Kidney (tissue), 14 donors: ENCODE results near the gene LRIT2. TPM values are rescaled to one million over a fixed set of nuclear protein-coding genes. Genes with fewer than 3 reads are reported as not detected.

Source experiments
- DNase-seq, 5 donors: peaks; one replicate each; pipeline ENCODE4 v3.0.0-alpha.2; 2013 to 2020
- FAIRE-seq: peaks from 2 replicates; lab custom pipeline; 2012; peaks lifted over from hg19 to GRCh38; lab: Jason Lieb, UNC
- H3K27ac ChIP-seq, 2 donors: one replicate each; pipeline ENCODE4 v1.7.0; 2013; ENCODE audit warnings: low read depth in 2 of 2, low read length in 2 of 2, inconsistent platforms in 1 of 2
- H3K27me3 ChIP-seq: one replicate; pipeline ENCODE4 v1.7.1; 2013; ENCODE audit warnings: low read length, inconsistent platforms; ENCODE audit not compliant: control insufficient read depth, insufficient read depth
- H3K36me3 ChIP-seq, 3 donors: one replicate each; pipeline versions ENCODE4 v1.7.0 to v1.7.1; 2013; ENCODE audit warnings: low read length in 3 of 3, control low read depth in 1 of 3, inconsistent platforms in 1 of 3; ENCODE audit not compliant: insufficient read depth in 3 of 3, control insufficient read depth in 2 of 3
- H3K4me1 ChIP-seq, 3 donors: one replicate each; pipeline versions ENCODE4 v1.7.0 to v1.7.1; 2013; ENCODE audit warnings: low read length in 3 of 3, inconsistent platforms in 1 of 3, low read depth in 1 of 3; ENCODE audit not compliant: control insufficient read depth in 2 of 3, insufficient read depth in 2 of 3
- H3K4me3 ChIP-seq, 3 donors: one replicate each; pipeline versions ENCODE4 v1.7.0 to v1.8.1; 2013; ENCODE audit warnings: low read length in 3 of 3, control low read depth in 1 of 3, inconsistent platforms in 1 of 3
- H3K9ac ChIP-seq, 3 donors: one replicate each; pipeline versions ENCODE4 v1.7.0 to v1.7.1; 2013; ENCODE audit warnings: low read length in 3 of 3, control low read depth in 1 of 3, inconsistent platforms in 1 of 3
- H3K9me3 ChIP-seq, 3 donors: one replicate each; pipeline versions ENCODE4 v1.7.0 to v1.7.1; 2013; ENCODE audit warnings: low read length in 3 of 3, control low read depth in 1 of 3, inconsistent platforms in 1 of 3; ENCODE audit not compliant: control insufficient read depth in 2 of 3, insufficient read depth in 1 of 3
- CTCF ChIP-seq: IDR thresholded peaks from 3 replicates; pipeline ENCODE4 v1.5.1; 2012; ENCODE audit warnings: mild to moderate bottlenecking, moderate library complexity, borderline replicate concordance; ENCODE audit not compliant: insufficient read depth; ENCODE audit errors: extremely low read depth
- intact Hi-C: fragments of 100-400 bp; cut with DNase I; formaldehyde crosslinking; loops from one replicate; pipeline ENCODE4 v1.11.1; 2022
- polyA plus RNA-seq: library from polyadenylated mRNA; stranded (reverse); fragments of 350-450 nt; fragmentation: Illumina TruSeq; extraction: RNeasy Lipid Tissue Mini Kit (QIAGEN cat#74804); gene quantifications from one replicate; pipeline ENCODE4 v1.2.3, GENCODE V29; 2014; ENCODE audit warnings: low read depth, low replicate concordance; ENCODE audit not compliant: insufficient read depth
- total RNA-seq: library from RNA; stranded (reverse); fragmentation: NEBNext Ultra II Directional; extraction: Animal tissue kit (Norgen Biotek cat#: 25700); gene quantifications from one replicate; pipeline ENCODE4 v1.2.1, GENCODE V29; 2021
- donor health status: control.
- donor health status: control.
- donor health status: control.
- donor health status: control.
- donor health status: control.
- donor health status: DM: yes; HTN: yes; CAD: no.
- donor health status: Normal renal cell carcinoma (clear cell type).

LRIT2 gene
- total and polyA plus RNA-seq, 2 donors from 2014 or later = not detected

GRCh38 chr10:84205049-84205852, 20.1 kb downstream of the LRIT2 start:
- peak in 4 of 5 donors; percentile 46 to 72 (median 64) for DNase-seq
- no peaks in the 10 kb centered on the region for H3K27me3 ChIP-seq
- H3K4me1 ChIP-seq = no peaks in the 10 kb centered on the region
- H3K4me3 ChIP-seq = no peak overlapping the region
- FAIRE-seq = no peak
- H3K9ac ChIP-seq = no peak overlapping the region
- H3K27ac ChIP-seq = no peak overlapping the region
- intact Hi-C loops = loop anchor here (10.0 kb wide), 1 partner anchor 60 kb away; no protein-coding TSS in a partner anchor
- H3K36me3 ChIP-seq = no peaks in the 10 kb centered on the region
- H3K9me3 ChIP-seq = no peaks in the 10 kb centered on the region
- peak; percentile 71 for TF ChIP-seq CTCF

DNA sequence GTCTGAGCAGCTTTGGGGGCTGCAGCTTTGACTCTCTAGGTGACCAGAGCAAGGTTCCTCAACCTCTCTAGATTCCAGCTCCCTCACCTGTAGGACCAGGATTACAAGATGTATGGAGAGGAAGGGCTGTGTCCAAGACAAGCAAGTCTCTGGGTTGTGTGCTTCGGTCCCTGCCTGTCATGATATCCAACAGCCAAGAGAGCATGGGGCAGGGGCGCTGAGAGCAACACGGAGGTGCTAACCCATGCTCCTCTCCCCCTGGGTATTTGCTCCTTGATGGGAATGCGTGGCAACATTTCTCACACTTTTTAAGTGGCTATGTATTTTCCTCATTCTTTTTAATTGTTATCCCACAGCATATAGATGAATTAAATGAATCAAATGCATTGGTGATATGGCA, 20.7 kb downstream of the LRIT2 start:
- H3K9ac ChIP-seq = no peak overlapping the region
- H3K27me3 ChIP-seq = no peaks in the 10 kb centered on the region
- no peak overlapping the region for H3K27ac ChIP-seq
- intact Hi-C loops = loop anchor here (10.0 kb wide), 1 partner anchor 60 kb away; no protein-coding TSS in a partner anchor
- no peaks in the 10 kb centered on the region for H3K4me1 ChIP-seq
- DNase-seq (no peak), FAIRE-seq (no peak)
- TF ChIP-seq CTCF = no peak
- H3K36me3 ChIP-seq = no peaks in the 10 kb centered on the region
- H3K9me3 ChIP-seq = no peaks in the 10 kb centered on the region
- no peak overlapping the region for H3K4me3 ChIP-seq

DNA sequence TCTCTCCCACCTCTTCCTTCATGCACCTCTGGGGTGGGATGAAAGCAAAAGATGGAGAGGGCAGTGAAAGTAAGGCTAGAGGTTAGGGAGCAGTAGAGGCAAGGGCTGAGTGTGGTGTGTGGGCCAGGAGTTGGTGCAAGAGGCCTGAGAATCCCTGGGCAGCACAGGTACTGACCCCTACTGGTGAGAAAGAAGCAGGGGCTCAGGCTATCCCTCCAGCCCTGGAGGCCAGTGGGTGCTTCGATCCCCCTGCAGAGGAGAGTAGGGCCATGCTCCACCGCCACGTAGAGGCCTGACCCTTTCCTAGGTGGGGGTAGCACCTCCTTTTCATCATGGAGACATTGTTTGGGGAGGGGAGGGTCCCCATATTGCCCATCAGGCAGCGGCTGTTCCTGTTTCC, 21.2 kb downstream of the LRIT2 start:
- intact Hi-C loops = loop anchor here (10.0 kb wide), 1 partner anchor 59 kb away; no protein-coding TSS in a partner anchor
- DNase-seq = no peak

More for the DNA sequence above, 21.2 kb downstream of the LRIT2 start:
- Histone ChIP-seq H3K4me3 (no peak overlapping the region), H3K9ac (no peak overlapping the region), H3K27me3 (no peaks in the 10 kb centered on the region), H3K9me3 (no peaks in the 10 kb centered on the region), H3K4me1 (no peaks in the 10 kb centered on the region), H3K36me3 (no peaks in the 10 kb centered on the region), H3K27ac (no peak overlapping the region)
- FAIRE-seq = no peak
- TF ChIP-seq CTCF = no peak
